Muscle of arm (tissue), 12 donors: Measurements from ENCODE around the gene SUN3. TPM values are rescaled to one million over a fixed set of nuclear protein-coding genes. Genes with fewer than 3 reads are reported as not detected.
"Not testable (repeated sequence)": the region's sequence is repeated elsewhere in the genome, so short reads cannot be mapped to it uniquely, and the experiment has no call there.

Source experiments
- DNase-seq: peaks from one replicate; pipeline ENCODE4 v3.0.0-alpha.2; 2013
- polyA plus RNA-seq, 12 donors: library from polyadenylated mRNA; unstranded; fragments of 120-200 nt; gene quantifications; one replicate each; pipeline ENCODE4 v1.2.1, GENCODE V29; 2013; ENCODE audit not compliant: insufficient read length in 12 of 12

SUN3 gene
- polyA plus RNA-seq, 12 donors = 0.24 TPM; not detected in 11

GRCh38 chr7:48033922-48034321 is 5.0 kb upstream of the SUN3 start:
- DNase-seq = no peak

GRCh38 chr7:48031111-48031510 is 2.2 kb upstream of the SUN3 start:
- DNase-seq = no peak

DNA sequence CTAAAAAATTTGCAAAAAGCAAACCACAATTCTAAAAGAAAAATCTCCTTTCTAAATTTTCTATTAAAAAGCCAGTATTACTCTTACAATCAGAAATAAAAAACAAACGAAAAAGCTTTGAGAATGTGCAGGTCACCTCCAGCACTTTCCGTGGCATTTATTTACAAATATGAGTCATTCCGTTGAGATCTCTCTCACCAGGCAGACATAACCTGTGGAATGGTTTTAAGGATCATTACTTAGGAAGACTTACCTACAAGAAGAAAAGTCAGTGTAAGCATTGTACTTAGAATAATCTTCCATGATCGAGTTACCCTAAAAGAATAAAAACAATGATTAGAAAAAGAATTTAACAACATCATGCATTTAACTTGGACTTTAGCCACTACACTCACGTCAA is 3.3 kb downstream of the SUN3 start:
- no peak for DNase-seq

GRCh38 chr7:48017674-48018073 is 11.2 kb downstream of the SUN3 start:
- no peak for DNase-seq

GRCh38 chr7:48016641-48017040 is 12.3 kb downstream of the SUN3 start:
- no peak for DNase-seq

DNA sequence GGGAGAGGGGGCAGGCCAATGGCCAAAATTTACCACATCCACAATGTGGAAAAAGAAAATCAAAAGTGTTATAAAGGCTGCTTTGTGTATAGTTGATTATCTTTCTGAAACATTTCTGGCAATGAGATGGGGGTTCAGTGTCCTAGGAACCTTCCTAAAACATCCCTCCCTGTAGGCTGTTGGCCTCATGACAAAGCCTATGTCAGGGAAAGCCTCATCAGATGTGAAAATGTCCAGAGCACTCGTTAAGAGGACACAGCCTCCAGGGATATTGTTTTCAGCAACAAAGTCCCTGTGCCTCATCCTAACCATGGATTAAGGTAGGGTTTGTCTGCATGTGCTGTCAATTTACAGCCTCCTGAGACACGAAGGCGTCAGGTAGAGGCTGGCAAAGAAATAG is 17.0 kb downstream of the SUN3 start:
- DNase-seq = no peak

- DNase-seq = no peak
These were observed 17.6 kb downstream of the SUN3 start for GRCh38 chr7:48011323-48011722.

DNA sequence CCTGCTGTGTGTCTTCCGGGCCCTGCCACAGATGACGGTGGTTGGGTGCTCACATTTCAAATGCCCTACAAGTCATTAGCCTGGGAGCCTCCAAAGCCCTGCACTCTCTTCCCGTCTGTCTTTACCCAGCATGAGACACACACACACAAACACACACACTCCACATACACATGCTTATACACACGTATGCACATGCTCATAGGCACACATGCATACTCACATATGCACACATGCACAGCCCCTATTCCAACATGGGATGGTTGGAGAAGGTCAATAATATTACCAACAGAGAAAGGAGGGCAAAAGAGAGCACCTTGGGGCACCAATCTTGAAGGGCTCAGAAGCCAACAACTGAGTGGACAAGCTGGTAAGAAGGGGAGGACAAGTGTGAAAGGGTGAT is 19.0 kb downstream of the SUN3 start:
- no peak for DNase-seq

DNA sequence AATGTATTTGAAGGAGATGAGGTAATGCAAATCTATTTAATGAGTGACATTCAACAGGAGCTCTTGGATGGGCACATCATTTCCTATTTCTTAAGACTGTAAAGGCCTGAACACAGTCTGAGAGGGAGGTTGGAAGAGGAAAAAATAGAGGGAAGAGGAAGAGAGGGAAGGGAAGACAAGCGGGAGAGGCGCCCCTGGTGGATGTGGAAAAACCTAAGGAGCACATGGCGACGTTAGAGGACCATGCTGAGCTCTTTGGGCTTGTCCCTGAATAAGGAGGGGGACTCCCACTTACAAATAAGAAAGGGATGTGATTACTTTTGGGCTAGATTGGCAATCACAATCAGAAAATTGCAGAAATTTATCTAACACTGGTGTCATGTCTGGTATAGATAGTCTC is 19.6 kb downstream of the SUN3 start:
- DNase-seq = no peak

DNA sequence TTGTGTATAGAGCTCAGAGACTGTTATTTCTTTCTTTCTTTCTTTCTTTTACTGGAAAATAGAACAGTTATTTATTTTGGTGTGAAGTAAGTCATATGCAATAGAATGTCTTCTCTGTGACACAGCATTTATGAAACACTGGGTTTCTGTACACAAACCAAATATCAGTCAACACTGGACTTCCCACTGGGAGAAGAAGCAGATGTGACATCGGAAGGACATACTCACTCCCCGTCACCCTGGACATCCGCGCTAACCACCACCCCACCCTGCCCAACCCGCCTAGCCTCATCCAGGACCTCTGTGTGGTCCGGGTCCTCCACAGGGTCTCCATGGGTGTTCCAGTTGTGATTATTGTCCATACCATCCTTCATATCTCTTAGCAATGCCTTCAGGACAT is 22.0 kb downstream of the SUN3 start:
- no peak for DNase-seq

GRCh38 chr7:48004638-48005037 is 24.3 kb downstream of the SUN3 start:
- no peak for DNase-seq

DNA sequence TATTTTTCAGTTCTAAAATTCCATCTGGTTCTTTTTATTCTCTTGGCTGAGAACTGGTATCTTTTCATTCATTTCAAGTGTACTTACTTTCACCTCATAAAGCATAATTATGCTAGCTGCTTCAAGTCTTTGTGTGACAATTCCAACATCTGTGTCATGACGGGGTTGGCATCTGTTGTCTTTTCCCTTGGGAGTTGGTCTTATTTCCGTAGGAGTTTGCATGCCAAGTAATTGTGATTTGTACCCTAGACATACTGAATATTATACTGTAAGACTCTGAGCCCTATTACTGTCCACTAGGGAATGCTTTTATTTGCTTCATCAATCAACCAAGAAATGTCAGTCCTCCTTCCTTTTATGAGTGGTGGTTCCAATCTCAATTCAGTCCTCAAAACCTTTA is 24.9 kb downstream of the SUN3 start:
- no peak for DNase-seq

DNA sequence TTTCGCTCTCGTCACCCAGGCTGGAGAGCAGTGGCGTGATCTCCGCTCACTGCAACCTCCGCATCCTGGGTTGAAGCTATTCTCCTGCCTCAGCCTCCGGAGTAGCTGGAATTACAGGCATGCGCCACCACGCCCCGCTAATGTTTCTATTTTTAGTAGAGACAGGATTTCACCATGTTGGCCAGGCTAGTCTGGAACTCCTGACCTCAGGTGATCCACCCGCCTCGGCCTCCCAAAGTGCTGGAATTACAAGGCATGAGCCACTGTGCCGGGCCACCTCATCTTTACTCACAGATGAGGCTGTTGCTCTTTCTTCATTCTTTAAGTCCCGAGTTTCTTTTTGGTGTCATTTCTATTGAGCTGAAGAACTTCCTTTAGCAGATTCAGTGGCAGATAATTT is 28.7 kb downstream of the SUN3 start:
- DNase-seq = not testable (repeated sequence)

DNA sequence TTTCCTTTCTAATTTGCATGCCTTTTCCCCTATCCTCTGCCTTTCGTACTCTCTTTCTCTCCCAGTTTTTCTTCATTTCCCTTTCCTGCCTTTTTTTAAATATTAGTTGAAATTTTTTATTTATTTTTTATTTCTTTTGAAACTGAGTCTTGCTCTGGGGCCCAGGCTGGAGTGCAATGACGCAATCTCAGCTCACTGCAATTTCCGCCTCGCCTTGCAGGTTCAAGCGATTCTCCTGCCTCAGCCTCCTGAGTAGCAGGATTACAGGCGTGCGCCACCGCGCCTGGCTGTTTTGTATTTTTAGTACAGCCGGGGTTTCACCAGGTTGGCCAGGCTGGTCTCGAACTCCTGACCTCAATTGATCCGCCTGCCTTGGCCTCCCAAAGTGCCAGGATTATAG is 29.5 kb downstream of the SUN3 start:
- DNase-seq = no peak

GRCh38 chr7:47992446-47992845 is 36.5 kb downstream of the SUN3 start:
- DNase-seq = no peak

DNA sequence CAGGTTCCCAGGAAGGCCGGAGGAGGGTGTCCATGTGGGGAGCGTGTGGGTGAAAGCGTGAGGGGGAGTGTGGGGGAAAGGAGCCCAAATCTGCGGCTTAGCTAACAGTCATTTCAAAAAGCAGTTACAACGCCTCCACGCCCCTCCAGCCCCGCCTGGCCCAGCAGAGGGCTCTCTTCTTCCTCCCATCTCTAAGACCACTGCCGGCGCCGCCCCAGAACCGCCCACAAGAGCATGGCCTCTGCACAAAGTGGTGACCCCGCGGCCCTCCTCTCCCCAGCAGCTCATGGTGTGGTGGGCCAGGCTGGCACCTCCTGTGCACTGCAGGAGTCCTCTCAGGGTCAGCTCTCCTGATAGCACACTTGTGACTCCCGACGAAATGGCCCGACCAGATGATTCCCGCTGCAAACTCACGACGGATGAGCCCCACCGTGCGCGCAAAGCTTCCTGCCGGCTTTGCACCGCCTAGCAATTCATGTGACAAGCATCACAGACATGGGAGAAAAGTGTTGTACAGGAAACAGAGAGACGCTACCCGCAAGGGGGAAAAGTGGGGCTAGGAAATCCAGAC is 37.1 kb downstream of the SUN3 start:
- peak; percentile 76 for DNase-seq

DNA sequence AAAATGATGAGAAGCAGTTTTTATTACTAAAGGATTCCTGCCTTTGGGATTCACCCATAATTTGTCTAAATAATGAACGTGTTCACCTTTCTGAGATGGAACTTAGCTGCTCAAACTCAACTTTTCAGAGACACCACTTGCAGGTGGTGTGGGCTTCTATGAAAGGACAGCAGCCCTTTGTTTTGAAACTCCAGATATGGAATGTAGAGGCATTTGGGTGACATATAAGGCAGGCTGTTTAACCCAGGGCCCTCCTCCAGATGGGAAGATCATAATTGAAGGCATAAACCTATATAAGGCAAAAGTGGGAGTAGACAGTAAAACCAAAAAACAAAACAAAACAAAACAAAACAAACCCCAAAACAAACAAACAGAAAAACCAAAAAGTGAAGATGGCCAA is 37.6 kb downstream of the SUN3 start:
- no peak for DNase-seq

DNA sequence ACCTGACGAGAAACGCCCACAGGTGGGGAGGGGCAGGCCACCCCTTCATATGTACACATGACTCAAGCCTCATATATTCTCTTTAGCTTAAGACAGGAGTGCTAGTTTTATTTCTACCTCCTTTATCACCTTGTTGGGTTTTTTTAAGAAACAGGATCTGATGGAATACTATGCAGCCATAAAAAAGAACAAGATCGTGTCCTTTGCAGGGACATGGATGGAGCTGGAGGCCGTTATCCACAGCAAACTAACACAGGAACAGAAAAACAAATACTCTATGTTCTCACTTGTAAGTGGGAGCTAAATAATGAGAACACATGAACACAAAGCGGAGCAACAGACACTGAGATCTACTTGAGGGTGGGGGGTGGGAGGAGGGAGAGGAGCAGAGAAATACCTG is 38.3 kb downstream of the SUN3 start:
- DNase-seq = no peak

- not testable (repeated sequence) for DNase-seq
These were observed 39.1 kb downstream of the SUN3 start for GRCh38 chr7:47989607-47990400.

DNA sequence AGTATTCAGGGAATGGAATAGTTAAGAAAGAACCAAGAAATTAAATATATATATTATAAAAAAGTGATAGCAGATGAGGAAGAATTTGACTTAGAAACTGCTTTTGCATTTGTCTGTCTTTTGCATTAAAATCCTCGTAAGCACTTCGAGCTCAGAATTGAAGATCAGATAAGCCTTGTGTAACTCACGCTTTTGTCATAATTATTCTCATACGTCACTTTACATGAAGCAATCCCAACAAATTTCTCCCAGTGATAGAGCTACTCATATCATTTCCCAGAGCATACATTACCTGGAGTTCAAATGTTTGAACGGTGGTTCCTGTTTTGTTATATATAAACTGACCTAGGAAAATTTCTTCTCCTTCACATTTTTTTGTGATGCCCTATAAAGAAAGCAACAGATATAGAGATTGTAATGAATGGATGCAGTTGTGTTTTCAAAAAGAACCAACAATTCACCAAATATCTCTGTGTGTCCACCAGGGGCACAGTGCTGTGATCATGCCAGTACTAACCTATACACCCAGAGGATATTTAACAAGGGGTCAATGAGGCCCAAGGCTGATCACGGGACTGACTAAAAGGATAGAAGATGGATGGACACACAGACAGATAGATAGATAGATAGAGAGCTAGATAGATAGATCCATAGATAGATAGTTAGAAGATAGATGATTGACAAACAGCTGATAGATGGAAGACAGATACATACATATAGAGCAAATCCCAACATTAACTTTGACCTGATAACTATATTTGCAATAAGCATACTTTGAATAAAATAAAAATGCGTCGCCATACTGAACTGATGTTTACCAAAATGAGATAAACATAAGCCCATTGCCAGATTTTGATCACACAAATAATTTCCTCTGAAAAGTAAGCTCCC is 40.2 kb downstream of the SUN3 start:
- no peak for DNase-seq

- DNase-seq = no peak
These were observed 46.3 kb downstream of the SUN3 start for GRCh38 chr7:47982610-47983009.

DNA sequence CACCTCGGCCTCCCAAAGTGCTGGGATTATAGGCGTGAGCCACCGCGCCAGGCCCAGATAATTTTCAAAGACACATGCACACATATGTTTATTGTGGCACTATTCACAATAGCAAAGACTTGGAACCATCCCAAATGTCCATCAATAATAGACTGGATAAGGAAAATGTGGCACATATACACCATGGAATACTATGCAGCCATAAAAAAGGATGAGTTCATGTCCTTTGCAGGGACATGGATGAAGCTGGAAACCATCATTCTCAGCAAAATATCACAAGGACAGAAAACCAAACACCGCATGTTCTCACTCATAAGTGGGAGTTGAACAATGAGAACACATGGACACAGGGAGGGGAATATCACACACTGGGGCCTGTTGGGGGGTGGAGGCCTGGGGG is 48.3 kb downstream of the SUN3 start:
- not testable (repeated sequence) for DNase-seq

GRCh38 chr7:47979832-47980181 is 49.1 kb downstream of the SUN3 start:
- no peak for DNase-seq
